Fibroblast of villous mesenchyme (primary cell): ENCODE data around the gene RIMBP2. TPM values are rescaled to one million over a fixed set of nuclear protein-coding genes. Genes with fewer than 3 reads are reported as not detected.

Experiments used
- DNase-seq: peaks from one replicate; pipeline ENCODE4 v3.0.0-alpha.2; 2010; ENCODE audit warnings: low read depth
- H3K4me3 ChIP-seq: 2 replicates; pipeline ENCODE4 v1.5.1; 2011; ENCODE audit warnings: low read depth, mild to moderate bottlenecking, low read length
- CTCF ChIP-seq: IDR thresholded peaks from 2 replicates; pipeline ENCODE4 v1.5.1; 2012; ENCODE audit warnings: low read depth, mild to moderate bottlenecking, low read length; ENCODE audit not compliant: insufficient read depth
- total RNA-seq: library from RNA; depleted of rRNA; stranded (reverse); fragments of >200 nt; gene quantifications from 2 replicates; pipeline ENCODE4 v1.2.3, GENCODE V29; 2012

The RIMBP2 gene
- total RNA-seq, result not detected in 2 replicates

GRCh38 chr12:130715998-130716968, at the start of gene RIMBP2:
Gene RIMBP2, minus strand, starts transcription at chr12:130716299. Its CDS starts 237,286 bp downstream, at chr12:130479013.
- no peak for TF ChIP-seq CTCF
- no peak for DNase-seq
- no peak within 1 kb of the TSS for H3K4me3 ChIP-seq

- peak; percentile 51 for DNase-seq
- no peak overlapping the region for H3K4me3 ChIP-seq
- TF ChIP-seq CTCF, result no peak
Observed at GRCh38 chr12:130765186-130765659, 49.1 kb upstream of the RIMBP2 start.

GRCh38 chr12:130764475-130765185, 48.5 kb upstream of the RIMBP2 start:
- TF ChIP-seq CTCF, result no peak
- peak; percentile 63 for DNase-seq
- H3K4me3 ChIP-seq, result no peak overlapping the region

GRCh38 chr12:130764073-130764472, 48.0 kb upstream of the RIMBP2 start:
- no peak overlapping the region for H3K4me3 ChIP-seq
- no peak for TF ChIP-seq CTCF
- DNase-seq, result peak; percentile 39

GRCh38 chr12:130762319-130762675, 46.2 kb upstream of the RIMBP2 start:
- no peak for DNase-seq
- H3K4me3 ChIP-seq, result no peak overlapping the region
- no peak for TF ChIP-seq CTCF

GRCh38 chr12:130761537-130762318, 45.6 kb upstream of the RIMBP2 start:
- DNase-seq, result peak; percentile 32
- TF ChIP-seq CTCF, result peak; percentile 50
- H3K4me3 ChIP-seq, result no peak overlapping the region
